Measurements from ENCODE around the gene KRTAP4-4.
"Not testable (repeated sequence)": the region's sequence is repeated elsewhere in the genome, so short reads cannot be mapped to it uniquely, and the experiment has no call there.

KRTAP4-4 gene

DNA sequence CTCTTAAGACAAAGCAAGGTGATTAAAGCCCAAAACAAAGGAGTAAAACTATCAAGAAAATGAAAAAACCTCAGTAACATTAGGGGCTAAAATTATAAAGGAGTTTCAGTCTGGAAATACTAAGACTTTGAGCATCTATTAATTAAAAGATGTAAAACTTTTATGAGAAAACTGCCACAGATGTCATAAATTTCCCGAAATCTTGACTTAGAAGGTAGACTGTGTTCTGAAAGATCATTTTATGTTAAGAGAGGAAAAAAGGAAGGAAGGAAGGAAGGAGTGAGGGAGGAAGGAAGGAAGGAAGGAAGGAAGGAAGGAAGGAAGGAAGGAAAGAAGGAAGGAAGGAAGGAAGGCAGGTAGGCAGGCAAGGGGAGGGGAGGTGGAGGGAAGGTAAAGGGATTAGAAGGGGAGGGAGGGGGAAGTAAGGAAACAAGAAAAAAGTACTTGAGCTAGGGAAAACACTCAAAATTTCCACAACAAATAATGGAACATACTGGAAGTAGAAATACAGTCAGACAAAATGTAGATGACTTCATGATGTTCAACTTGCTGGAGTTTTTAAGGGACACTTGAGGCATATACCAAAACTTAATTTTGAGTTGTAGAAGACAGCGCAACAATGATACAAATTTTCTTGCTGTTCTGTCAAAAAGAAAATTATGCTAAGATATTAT, 12.9 kb downstream of the KRTAP4-4 start:
- no peak for DNase-seq

DNA sequence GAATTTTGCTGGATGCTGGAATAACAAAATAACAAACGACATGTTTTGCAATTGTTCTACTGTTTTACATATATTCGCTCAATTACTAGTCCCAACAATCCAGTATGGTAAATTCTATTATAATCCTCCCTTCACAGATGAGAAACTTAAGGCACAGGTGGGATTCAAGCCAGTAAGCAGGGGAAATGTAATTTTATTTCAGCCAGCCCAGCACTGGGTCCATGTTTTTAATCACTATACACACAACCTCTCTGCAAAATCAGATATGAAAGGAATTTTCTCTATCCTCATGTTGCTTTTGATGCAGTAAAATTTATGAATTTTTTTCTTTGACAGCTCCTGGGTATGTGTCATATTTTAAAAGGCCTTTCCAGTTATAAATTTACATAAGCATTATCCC, 15.3 kb downstream of the KRTAP4-4 start:
- DNase-seq: no peak

DNA sequence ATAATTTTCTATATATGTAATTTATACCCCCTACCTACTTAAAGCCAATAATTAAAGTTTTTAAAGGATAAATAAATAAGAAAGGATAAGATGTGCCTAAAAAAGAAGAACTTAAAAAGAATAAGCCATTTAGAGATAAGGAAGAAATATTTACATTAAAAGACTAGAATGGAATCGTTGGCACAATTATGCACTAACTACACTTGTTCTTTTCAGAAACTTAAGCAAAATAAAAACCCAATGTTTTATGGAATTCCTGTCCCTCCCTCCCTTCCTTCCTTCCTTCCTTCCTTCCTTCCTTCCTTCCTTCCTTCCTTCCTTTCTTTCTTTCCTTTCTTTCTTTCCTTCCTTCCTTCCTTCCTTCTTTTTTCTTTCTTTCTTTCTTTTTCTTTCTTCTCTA, 15.7 kb downstream of the KRTAP4-4 start:
- DNase-seq: no peak

DNA sequence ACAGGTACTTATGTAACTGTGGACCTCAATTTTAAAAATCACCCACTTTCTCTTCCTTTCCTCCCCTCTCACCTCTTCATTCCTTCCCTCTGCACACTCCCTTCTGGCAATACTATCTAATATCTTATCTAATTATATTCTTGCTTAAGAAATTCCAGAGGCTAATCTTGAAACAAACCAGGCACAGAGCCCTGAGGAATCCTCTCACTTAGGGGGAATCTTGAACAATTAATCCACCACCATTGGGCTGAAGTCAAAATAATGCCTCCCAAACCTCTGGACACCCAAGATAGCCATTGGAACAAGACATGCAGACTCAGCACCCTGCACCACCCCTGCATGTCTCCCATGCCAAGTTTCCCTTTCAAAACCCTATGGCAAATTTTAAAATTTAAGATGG, 19.2 kb downstream of the KRTAP4-4 start:
- DNase-seq: no peak

DNA sequence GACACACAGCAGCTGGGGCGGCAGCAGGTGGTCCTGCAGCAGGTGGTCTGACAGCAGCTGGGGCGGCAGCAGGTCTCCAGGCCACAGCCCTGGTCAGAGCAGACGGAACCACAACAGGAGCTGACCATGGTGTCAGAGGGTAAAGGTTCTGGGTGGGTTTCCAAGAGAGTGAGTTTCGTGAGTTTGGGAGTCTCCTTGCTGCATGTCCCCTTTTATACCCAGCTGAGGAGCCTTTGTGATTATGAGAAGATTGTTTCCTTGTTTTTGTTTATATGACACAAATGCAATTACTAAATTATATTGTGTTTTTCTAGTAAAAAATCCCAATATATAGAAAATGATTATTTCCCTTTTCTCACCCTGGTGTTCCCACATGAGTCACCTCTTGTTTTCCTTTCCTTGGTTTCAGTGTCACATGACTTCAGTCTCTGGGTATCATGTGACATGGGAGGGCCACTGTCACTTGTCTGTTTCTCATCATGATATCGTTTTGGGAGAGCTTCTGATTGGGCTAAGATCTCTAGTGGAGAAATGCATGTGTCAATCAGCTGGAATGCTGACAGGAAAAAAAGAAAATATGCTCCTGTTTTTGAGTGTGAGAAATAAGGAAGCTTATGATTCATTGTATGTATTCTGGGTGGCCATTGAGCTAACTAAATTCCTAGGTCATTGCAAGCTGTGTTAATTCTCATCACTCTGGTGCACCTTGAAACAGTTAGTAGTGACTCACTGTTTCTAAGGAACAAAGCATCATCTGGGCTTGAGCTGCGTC, 20.0 kb downstream of the KRTAP4-4 start, which contains the start of gene KRTAP4-6:
Gene KRTAP4-6, minus strand, starts transcription at position 185 of the 772 bp plus-strand sequence. Its CDS starts 57 bp downstream, at position 128.
- no peak for DNase-seq

DNA sequence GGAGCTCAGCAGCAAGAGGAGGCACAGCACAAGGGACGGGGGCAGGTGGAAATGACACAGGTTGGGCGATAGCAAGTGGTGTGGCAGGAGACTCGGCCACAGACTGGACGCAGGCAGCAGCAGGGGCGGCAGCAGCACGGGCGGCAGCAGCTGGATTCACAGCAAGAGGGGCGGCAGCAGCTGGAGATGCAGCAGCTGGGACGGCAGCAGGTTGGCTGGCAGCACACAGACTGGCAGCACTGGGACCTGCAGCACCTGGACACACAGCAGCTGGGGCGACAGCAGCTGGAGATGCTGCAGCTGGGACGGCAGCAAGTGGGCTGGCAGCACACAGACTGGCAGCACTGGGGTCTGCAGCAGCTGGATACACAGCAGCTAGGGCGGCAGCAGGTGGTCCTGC, 20.7 kb downstream of the KRTAP4-4 start:
- not testable (repeated sequence) for DNase-seq

DNA sequence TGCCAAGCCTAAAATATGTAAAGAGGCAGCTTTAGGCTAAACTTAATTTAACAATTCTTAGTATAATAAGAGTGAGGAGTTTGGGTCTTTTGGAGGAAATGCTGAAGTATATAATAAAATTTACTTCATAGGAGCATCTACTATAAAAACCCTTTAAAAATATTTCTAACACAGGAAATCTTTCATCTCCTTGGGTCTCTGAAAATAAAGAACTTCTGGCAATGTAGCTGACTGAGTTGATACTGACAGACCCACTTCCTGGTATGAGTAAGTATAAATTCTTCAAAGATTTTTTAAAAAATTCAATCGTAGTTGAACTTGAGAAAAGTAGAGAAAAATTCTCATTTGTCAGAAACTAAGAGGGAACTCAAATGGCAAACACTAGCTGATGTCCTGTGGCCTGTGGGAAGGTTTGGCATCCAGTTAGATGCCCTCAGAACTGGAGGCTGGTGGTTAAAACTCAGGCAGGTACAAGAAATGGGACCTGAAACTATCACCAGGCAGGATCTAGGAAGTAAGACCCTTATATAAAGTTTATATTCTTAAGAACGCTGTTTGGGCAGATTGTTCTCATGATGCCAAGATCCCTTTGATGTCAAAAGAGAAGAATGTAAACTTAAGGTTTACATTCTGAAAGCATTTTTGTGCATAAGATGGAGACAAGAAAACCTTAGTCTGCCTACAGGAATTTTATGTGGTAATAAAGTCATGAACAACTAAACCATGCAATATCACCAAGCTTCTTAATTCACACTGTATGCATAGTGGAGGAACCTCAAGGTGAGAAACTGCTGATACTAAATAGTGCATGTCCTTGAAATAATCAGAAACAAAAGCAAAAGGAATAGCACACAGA, 26.4 kb downstream of the KRTAP4-4 start:
- DNase-seq: no peak

DNA sequence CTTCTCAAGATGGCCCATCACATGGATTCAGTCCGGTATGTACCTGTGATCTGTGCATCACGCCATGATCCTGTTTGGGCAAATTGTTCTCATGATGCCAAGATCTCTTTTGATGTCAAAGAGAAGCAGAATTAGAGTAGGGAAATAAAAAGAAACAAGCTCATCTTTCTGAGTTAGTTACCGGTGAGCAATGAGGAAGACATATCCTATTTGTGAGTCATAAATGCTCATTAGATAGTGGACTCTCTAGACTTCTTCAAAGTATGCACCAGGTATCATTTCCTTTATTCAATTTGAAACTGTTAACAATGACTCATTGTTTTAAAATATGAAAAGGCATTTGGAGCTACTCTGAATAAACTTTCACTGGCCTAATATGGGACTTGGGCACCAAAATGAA, 28.6 kb downstream of the KRTAP4-4 start:
- no peak for DNase-seq

DNA sequence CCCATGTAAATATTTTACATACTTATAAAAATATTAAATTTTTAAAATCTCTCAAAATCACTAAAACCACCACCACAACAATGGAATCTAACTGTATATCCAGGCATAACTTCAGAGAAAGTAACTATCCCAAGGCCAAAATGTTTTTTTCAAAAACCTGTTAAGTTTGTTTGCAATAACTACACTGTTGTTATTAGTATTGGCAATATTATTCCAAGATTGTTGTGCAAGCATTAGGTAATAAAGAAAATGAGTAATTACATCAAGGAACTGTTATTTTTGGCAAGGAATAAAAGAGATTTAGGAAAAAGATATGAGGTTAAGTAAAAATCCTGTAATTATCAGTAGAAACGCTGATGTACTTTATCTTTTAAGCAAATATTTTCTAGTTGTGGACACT, 33.2 kb downstream of the KRTAP4-4 start:
- DNase-seq: no peak

DNA sequence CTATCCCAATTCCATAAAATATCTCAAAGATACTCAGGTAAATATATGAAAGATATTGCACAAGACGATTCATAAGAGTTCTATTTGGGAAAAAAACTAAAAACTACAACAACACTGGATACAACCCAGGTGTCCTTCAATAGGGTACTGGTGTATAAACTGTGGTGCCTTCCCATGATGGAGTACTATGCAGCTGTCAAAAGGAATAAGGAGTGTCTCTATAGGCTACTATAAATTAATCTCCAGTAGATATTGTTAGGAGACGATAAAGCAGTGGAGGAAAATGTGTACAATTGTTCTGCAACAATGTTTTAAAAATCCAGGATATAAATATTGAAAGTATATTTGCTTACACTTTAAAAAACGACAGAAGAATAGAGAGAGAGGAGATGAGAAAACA, 34.1 kb downstream of the KRTAP4-4 start:
- no peak for DNase-seq

DNA sequence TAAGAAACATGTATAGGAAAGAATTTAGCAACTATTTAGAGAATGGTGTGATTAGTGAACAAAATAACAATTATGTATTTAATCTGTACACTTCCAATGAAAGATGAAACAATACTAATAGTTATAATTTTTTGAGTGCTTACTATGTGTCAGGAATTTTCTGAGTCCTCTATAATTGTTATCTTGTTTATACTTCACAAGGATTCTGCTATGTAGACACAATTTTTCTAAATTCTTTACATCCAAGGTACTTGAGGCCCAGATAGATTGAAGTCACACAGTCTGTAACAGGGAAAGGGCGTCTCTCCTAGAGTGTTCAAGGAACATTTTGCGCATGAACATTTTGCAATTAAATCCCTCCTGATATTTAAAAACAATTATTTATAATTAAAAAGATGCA, 35.5 kb downstream of the KRTAP4-4 start:
- DNase-seq: no peak

DNA sequence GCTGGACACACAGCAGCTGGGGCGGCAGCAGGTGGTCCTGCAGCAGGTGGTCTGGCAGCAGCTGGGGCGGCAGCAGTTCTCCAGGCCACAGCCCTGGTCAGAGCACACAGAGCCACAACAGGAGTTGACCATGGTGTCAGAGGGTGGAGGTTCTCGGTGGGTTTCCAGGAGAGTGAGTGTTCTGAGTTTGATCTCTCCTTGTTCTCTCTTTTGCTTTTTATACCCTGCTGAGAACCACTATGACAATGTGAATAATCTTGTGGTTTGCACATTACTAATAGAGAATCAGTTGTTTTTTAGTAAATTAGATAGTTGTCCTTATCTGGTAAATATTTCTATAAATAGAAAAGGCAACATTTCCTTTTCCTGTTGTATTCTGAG, 36.6 kb downstream of the KRTAP4-4 start, which contains the start of gene KRTAP4-12:
Gene KRTAP4-12, minus strand, starts transcription at position 192 of the 381 bp plus-strand sequence. Its CDS starts 60 bp downstream, at position 132.
- DNase-seq: not testable (repeated sequence)

DNA sequence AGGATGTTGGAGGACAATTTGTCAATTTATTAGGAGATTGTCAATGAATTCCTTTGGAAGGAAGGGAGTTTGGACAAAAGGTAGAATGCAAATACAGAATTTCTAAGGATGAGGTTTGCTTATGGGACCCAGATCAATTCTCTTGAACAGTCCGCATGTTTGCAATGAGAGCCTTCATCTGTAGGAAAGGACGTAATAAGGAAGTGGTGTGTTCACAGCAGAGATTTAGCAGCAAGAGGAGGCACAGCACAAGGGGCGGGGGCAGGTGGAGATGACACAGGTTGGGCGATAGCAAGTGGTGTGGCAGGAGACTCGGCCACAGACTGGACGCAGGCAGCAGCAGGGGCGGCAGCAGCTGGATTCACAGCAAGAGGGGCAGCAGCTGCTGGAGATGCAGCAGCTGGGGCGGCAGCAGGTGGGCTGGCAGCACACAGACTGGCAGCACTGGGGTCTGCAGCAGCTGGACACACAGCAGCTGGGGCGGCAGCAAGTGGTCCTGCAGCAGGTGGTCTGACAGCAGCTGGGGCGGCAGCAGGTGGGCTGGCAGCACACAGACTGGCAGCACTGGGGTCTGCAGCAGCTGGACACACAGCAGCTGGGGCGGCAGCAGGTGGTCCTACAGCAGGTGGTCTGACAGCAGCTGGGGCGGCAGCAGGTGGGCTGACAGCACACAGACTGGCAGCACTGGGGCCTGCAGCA, 37.1 kb downstream of the KRTAP4-4 start:
- DNase-seq: not testable (repeated sequence)

DNA sequence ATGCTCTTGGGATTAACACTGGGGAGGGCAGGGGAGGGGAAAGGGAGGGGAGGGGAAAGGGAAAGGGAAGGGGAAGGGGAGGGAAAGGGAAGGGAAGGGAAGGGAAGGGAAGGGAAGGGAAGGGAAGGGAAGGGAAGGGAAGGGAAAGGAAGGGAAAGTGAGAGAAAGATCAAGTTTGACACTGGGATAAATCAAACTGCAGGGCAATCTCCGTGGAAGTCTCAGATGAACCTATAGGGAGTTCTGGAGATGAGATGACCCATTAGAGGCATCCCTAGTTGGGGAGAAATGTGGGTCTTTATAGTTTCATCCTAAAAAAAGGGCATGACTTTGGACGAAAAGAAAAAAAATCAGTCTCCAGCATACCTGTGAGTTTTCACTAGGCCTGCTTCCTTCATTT, 38.8 kb downstream of the KRTAP4-4 start:
- DNase-seq: no peak

DNA sequence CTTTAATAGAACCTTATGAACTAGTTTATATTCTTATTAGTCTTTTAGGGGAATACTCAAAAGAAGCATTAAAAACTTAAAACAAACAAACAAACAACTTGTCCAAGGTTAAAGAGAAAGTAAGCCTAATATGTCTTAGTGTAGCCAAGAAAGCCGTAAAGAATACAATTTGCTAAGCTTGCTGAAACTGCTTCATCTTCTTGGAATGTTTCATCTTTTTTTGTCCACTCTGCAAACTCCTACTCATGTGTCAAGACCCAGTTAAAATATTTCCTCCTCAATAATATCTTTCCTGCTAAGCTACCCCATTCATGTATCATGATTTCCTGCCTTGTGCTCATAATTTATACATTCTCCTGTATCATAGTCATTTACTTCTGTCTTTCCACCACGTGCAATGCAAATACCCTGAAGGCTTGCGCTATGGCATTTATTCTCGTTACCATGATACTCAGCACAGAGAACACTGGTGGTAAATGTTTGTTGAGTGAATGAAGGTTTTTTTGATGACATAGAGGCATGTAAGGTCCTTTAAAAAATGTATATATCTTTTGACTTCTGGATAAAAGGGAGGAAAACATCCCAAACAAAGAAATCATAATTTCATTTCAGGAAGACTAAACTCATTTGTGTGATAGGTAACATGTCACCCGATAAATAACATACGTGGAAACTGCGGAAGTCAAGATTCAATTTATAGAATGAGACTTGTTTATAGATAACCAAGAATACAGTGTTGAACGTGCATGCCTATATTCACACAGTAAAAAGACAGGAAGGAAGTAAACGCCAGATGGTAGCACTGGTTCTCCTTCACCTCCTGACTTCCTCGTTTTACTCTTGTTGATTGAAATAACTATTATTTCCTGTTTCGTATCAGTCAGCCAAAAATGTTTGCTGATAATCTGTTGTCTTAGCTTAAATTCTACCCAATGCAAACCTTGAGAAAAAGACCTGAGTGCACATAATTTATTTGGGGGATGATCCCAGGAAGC, 40.6 kb downstream of the KRTAP4-4 start:
- DNase-seq: not testable (repeated sequence)

DNA sequence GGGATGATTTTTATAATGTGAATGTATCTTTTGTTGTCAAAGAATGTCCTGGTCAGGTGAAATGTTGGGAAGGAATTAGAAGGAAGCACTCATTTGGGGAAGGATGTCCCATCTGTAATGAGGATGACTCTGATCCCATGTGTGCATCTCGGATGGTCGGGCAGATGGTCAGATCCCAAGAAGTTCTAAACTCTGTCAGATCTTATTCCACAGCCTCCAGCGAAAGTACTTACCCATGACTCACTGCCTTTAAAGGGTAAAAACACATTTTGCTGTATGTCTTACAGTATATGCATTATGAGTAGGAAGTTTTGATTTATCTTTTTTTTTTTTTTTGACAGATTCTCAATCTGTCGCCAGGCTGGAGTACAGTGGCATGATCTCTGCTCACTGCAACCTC, 41.8 kb downstream of the KRTAP4-4 start:
- DNase-seq: no peak

DNA sequence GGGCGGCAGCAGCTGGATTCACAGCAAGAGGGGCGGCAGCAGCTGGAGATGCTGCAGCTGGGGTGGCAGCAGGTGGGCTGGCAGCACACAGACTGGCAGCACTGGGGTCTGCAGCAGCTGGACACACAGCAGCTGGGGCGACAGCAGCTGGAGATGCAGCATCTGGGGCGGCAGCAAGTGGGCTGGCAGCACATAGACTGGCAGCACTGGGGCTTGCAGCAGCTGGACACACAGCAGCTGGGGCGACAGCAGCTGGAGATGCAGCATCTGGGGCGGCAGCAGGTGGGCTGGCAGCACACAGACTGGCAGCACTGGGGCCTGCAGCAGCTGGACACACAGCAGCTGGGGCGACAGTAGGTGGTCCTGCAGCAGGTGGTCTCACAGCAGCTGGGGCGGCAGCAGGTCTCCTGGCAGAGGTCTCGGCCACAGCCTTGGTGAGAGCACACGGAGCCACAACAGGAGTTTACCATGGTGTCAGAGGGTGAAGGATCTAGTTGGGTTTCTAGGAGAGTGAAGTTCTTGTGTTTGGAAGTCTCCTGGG, 42.6 kb downstream of the KRTAP4-4 start, which contains the start of gene KRTAP4-11:
Gene KRTAP4-11, minus strand, starts transcription at position 528 of the 541 bp plus-strand sequence. Its CDS starts 58 bp downstream, at position 470.
- DNase-seq: not testable (repeated sequence)

DNA sequence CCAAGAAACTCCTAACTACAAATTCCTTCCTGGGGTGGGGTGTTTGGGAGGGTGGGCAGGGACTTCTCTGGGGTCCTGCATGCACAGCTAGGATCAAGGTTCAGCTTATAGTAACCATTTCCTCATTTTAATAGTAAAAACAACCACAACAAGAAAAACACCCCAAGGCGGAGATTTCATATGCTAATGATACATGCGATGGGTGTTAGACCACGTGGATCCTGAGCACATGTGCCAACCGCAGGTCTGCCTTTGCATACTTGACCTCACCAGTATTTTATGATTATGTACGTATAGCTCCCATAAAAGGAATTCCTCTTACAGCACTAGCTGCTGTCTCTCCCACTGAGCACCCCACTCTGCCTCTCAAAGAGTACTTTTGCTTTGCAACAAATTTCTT, 44.3 kb downstream of the KRTAP4-4 start:
- no peak for DNase-seq

DNA sequence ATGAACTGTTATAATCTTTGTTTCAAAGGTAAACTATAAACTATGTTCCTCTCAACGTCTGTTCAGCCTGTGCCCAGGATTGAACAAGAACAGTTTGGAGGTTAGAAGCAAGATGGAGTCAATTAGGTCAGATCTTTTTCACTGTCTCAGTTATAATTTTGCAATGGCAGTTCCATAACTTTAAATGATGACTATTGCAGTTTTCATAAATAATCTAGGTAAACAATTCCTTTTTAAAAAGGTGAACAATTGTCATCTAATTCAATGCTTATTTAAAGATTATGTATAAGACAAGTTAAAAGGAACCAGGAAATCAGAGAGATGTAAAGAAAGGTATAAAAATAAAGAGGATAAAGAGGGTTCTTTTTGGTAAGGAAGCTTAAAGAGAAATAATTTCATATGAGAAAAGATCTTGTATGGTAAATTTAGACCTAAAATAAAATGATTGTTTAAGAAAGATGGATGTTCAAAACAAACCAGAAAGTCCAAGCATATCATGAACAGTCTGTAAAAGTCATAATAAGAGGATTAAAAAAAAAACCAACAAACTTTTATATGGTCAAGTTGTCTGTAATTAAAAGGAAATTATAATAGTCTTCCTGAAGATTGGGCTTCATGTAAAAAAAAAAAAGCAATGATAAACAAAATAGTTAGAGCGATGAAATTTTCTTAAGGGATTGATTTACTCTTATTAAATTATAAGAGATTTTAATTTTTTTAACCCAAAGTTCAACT, 49.2 kb downstream of the KRTAP4-4 start:
- no peak for DNase-seq

All from NCI-H345 (cell line).